Measurements from ENCODE around the gene KCTD21.
"Not testable (repeated sequence)": the region's sequence is repeated elsewhere in the genome, so short reads cannot be mapped to it uniquely, and the experiment has no call there.

The KCTD21 gene

DNA sequence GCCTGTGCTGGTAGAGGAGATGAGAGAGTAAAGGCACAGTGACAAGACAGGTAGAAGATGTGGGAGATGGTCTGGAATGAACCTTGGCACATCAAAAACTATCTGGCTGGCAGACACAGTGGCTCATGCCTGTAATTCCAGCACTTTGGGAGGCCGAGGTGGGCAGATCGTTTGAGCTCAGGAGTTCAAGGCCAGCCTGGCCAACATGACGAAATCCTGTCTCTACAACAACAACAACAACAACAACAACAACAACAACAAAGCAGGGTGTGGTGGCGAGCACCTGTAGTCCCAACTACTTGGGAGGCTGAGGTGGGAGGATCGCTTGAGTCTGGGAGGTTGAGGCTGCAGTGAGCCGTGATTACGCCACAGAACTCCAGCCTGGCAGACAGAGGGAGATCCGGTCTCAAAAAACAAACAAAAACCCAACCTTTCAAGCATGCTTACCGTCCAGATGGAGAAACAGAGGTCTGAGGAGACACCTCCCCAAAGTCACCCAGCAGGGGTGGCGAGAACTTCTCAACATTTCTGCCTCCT lies 11.8 kb downstream of the KCTD21 start:
- Mint-ChIP-seq H3K27me3 (no peaks in the 10 kb centered on the region), H3K9me3 (no peaks in the 10 kb centered on the region), H3K4me3 (no peak overlapping the region), H3K27ac (no peak overlapping the region), H3K36me3 (peaks cover 16% of the 10 kb centered on the region), H3K4me1 (peaks cover 14% of the 10 kb centered on the region)

DNA sequence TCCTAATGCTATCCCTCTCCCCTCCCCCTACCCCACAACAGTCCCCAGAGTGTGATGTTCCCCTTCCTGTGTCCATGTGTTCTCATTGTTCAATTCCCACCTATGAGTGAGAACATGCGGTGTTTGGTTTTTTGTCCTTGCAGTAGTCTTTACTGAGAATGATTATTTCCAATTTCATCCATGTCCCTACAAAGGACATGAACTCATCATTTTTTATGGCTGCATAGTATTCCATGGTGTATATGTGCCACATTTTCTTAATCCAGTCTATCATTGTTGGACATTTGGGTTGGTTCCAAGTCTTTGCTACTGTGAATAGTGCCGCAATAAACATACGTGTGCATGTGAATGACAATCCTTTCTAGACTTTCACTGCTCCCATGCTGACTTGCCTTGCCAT lies 12.6 kb downstream of the KCTD21 start:
- peaks cover 12% of the 10 kb centered on the region for H3K4me1 Mint-ChIP-seq
- not testable (repeated sequence) for H3K27ac Mint-ChIP-seq, H3K4me3 Mint-ChIP-seq, H3K27me3 Mint-ChIP-seq, H3K9me3 Mint-ChIP-seq
- H3K36me3 Mint-ChIP-seq: peaks cover 17% of the 10 kb centered on the region

- Mint-ChIP-seq H3K4me1 (no peaks in the 10 kb centered on the region), H3K27ac (no peak overlapping the region), H3K27me3 (no peaks in the 10 kb centered on the region), H3K9me3 (no peaks in the 10 kb centered on the region), H3K36me3 (peaks cover 13% of the 10 kb centered on the region), H3K4me3 (no peak overlapping the region)
Observed at GRCh38 chr11:78171951-78172350, 16.5 kb downstream of the KCTD21 start.

DNA sequence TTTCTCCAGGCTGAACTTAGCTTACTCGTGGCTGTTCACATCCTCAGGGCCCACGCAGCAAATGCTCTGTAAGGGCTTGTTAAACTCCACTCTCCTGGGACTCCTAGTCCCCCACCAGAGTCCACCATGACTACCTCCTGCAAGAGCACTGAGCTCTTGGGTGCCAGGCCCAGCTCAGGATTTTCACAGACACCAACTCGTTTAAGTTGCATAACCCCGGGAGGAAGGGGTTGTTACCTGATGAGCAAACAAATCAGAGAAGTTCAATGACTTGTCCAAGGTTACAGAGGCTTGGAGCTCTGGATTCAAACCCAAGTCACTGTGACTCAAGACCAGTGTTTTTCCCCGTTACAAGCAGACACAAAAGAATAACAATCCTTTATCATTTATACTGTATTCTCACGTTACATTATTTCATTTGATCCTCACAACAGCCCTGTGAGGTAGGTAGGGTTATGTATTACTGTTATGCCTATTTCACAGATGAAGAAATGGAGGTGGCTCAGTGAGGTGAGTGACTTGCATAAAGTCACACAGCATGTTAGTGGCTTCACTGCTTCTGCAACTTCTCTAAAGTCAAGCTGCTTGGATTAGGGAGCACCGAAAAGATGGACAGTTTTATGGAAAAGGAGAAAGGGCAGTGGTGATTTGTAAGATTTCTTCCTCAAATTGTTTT lies 17.4 kb downstream of the KCTD21 start:
- Mint-ChIP-seq H3K4me1 (no peaks in the 10 kb centered on the region), H3K36me3 (peaks cover 8% of the 10 kb centered on the region), H3K9me3 (no peaks in the 10 kb centered on the region), H3K27ac (no peak overlapping the region), H3K4me3 (no peak overlapping the region), H3K27me3 (no peaks in the 10 kb centered on the region)

DNA sequence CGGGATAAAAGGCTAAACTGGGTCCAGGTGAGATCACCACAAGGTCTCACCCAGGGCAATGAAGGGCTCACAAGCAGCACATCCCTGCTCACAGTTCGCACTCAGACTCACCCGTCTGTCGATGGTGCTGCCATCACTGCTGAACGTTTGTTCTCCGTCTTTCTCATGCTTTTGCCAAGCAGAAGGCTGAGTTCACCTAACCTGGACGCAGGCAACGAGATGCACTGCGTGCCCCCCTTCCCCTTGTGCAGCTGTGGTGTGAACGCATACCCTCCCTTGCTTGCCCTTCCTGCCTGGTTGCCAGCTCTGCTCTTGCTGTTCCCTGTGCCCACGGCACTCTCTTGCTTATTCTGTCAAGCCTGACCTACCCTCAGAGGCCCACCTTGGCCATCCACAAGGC lies 18.0 kb downstream of the KCTD21 start:
- Mint-ChIP-seq H3K4me1 (no peaks in the 10 kb centered on the region), H3K36me3 (peaks cover 8% of the 10 kb centered on the region), H3K27ac (no peak overlapping the region), H3K27me3 (no peaks in the 10 kb centered on the region), H3K9me3 (no peaks in the 10 kb centered on the region), H3K4me3 (no peak overlapping the region)

GRCh38 chr11:78168539-78169477 lies 19.6 kb downstream of the KCTD21 start:
- Mint-ChIP-seq H3K4me3 (no peak overlapping the region), H3K36me3 (peaks cover 7% of the 10 kb centered on the region), H3K27me3 (no peaks in the 10 kb centered on the region), H3K9me3 (no peaks in the 10 kb centered on the region), H3K27ac (no peak overlapping the region), H3K4me1 (no peaks in the 10 kb centered on the region)

DNA sequence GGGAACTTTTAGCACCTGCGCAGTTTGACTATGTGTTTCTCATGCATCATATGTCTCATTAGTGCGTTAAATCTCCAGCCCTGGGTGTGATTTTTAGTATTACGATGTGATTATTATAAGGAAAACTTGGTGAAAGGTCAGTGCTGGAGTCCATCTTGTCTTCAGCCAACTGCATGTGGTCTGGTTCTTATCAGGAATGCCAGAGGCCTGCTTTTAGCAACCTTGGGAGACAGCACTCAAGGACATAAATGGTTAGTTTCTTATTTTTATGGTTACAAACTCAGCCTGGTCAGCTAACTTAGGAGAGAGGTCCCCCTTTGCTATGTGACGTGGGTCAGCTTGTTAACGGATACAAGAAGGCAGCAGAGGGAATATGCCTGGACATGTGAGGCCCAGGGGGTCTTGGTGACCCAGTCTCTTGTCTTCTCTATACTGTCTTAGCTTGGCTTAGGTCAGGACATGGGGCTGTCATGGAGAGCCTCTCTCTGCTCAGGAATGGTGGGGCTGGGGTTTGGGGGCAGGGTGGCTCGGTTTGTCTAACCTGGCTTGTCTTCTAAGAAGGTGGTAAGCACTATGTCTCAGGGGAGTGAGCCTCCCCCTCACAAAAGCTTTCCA lies 21.5 kb downstream of the KCTD21 start:
- H3K27ac Mint-ChIP-seq: no peak overlapping the region
- H3K9me3 Mint-ChIP-seq: no peaks in the 10 kb centered on the region
- peaks cover 1% of the 10 kb centered on the region for H3K36me3 Mint-ChIP-seq
- H3K4me3 Mint-ChIP-seq: no peak overlapping the region
- H3K4me1 Mint-ChIP-seq: no peaks in the 10 kb centered on the region
- H3K27me3 Mint-ChIP-seq: no peaks in the 10 kb centered on the region

DNA sequence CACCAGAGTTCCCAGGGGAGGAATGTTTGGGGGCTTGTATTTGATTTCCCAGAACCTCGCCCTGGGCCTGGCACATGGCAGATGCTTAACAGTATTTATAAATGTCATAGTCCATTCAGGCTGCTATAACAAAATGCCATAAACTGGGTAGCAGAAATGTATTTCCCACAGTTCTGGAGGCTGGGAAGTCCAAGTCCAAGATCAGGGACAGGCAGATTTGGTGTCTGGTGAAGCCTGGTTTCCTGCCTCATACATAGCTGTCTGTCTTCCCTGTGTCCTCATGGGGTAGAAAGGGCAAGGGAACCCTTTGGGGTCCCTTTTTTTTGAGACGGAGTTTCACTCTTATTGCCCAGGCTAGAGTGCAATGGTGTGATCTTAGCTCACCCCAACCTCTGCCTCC lies 24.0 kb downstream of the KCTD21 start:
- Mint-ChIP-seq H3K4me3 (no peak overlapping the region), H3K4me1 (no peaks in the 10 kb centered on the region), H3K36me3 (no peaks in the 10 kb centered on the region), H3K27ac (no peak overlapping the region), H3K9me3 (no peaks in the 10 kb centered on the region), H3K27me3 (no peaks in the 10 kb centered on the region)

GRCh38 chr11:78163828-78164227 lies 24.6 kb downstream of the KCTD21 start:
- Mint-ChIP-seq H3K9me3 (no peaks in the 10 kb centered on the region), H3K36me3 (no peaks in the 10 kb centered on the region), H3K27ac (no peak overlapping the region), H3K4me3 (no peak overlapping the region), H3K4me1 (no peaks in the 10 kb centered on the region), H3K27me3 (no peaks in the 10 kb centered on the region)

- no peaks in the 10 kb centered on the region for H3K36me3 Mint-ChIP-seq
- no peaks in the 10 kb centered on the region for H3K9me3 Mint-ChIP-seq
- no peak overlapping the region for H3K27ac Mint-ChIP-seq
- no peak overlapping the region for H3K4me3 Mint-ChIP-seq
- no peaks in the 10 kb centered on the region for H3K4me1 Mint-ChIP-seq
- no peaks in the 10 kb centered on the region for H3K27me3 Mint-ChIP-seq
Observed at GRCh38 chr11:78161962-78162371, 26.5 kb downstream of the KCTD21 start.

GRCh38 chr11:78161346-78161745 lies 27.1 kb downstream of the KCTD21 start:
- Mint-ChIP-seq H3K9me3 (no peaks in the 10 kb centered on the region), H3K27me3 (no peaks in the 10 kb centered on the region), H3K36me3 (no peaks in the 10 kb centered on the region), H3K4me3 (no peak overlapping the region), H3K27ac (no peak overlapping the region), H3K4me1 (no peaks in the 10 kb centered on the region)

DNA sequence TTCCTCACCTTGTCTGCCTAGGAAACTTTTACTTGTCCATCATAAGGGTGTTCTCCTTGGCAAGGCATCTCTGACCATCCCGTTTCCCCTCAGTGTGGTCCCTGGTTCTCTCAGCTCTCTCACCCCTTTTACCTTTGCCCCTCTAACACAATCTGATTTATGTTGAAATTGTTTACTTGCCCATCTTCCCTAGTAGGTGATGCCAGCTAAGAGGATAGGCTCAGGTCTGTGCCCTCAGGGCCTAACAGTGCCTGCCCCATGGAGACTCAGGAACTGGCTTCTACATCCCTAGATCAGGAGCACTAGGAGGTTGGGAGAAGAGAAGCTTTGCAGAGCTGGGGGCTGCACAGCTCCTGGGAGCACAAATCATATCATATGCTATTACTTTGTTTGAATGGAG lies 27.9 kb downstream of the KCTD21 start:
- Mint-ChIP-seq H3K27ac (no peak overlapping the region), H3K4me1 (no peaks in the 10 kb centered on the region), H3K9me3 (no peaks in the 10 kb centered on the region), H3K4me3 (no peak overlapping the region), H3K36me3 (no peaks in the 10 kb centered on the region), H3K27me3 (no peaks in the 10 kb centered on the region)

- H3K36me3 Mint-ChIP-seq: no peaks in the 10 kb centered on the region
- no peaks in the 10 kb centered on the region for H3K27me3 Mint-ChIP-seq
- no peak overlapping the region for H3K4me3 Mint-ChIP-seq
- H3K9me3 Mint-ChIP-seq: no peaks in the 10 kb centered on the region
- no peaks in the 10 kb centered on the region for H3K4me1 Mint-ChIP-seq
- no peak overlapping the region for H3K27ac Mint-ChIP-seq
Observed at GRCh38 chr11:78158987-78159652, 29.3 kb downstream of the KCTD21 start.

DNA sequence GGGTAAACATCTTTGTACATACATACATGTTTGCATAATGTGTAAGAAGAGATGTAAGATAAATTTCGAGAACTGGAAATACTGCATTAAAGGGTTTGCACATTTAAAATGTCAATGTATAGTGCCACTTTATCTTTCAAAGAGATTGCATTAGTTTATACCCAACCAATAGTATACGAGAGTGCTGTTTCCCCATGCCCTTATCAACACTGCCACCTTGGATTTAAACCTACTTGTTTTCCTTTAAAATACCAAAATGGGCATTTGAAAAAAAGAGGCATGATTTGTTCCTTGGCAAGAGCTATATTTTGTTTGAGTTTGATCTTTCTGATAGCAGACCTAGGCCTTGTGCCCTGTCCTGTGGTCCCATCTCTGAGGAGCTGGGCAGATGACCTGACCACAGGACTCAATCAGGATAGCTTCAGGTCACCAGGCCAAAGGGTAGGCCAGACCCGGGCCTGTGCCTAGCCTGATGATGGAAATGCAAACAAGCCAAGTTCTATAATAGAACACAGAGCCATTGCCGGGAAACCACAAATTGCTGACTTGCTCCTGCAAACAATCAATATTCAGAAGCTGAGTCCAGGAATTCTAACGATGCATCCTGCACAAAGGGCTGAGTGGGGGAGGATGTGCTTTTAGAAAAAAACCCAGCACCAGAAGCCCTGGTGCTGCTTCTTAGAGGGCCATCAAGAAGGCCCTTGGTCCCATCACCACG lies 32.1 kb downstream of the KCTD21 start:
- no peak overlapping the region for H3K27ac Mint-ChIP-seq
- no peaks in the 10 kb centered on the region for H3K27me3 Mint-ChIP-seq
- no peaks in the 10 kb centered on the region for H3K36me3 Mint-ChIP-seq
- H3K4me3 Mint-ChIP-seq: no peak overlapping the region
- H3K9me3 Mint-ChIP-seq: no peaks in the 10 kb centered on the region
- H3K4me1 Mint-ChIP-seq: no peaks in the 10 kb centered on the region

GRCh38 chr11:78151804-78152203 lies 36.6 kb downstream of the KCTD21 start:
- no peaks in the 10 kb centered on the region for H3K9me3 Mint-ChIP-seq
- H3K27ac Mint-ChIP-seq: no peak overlapping the region
- H3K4me3 Mint-ChIP-seq: no peak overlapping the region
- H3K27me3 Mint-ChIP-seq: no peaks in the 10 kb centered on the region
- H3K36me3 Mint-ChIP-seq: no peaks in the 10 kb centered on the region
- H3K4me1 Mint-ChIP-seq: no peaks in the 10 kb centered on the region
